HG03558 (cell line): ENCODE data around the gene SBK3.
"Not testable (repeated sequence)": the region's sequence is repeated elsewhere in the genome, so short reads cannot be mapped to it uniquely, and the experiment has no call there.

ENCODE experiments used
- ATAC-seq: cut with Tn5 transposase; IDR thresholded peaks from one replicate; pipeline ENCODE4 v1.9.1; 2021; ENCODE audit warnings: moderate number of reproducible peaks; ENCODE audit not compliant: unreplicated experiment; ENCODE audit errors: extremely low read depth

The SBK3 gene

GRCh38 chr19:55525289-55526101 lies 19.8 kb downstream of the SBK3 start:
- no peak for ATAC-seq

- ATAC-seq: no peak
Measured at GRCh38 chr19:55520691-55521292, 24.6 kb downstream of the SBK3 start.

- no peak for ATAC-seq
Measured at GRCh38 chr19:55519451-55520311, 25.7 kb downstream of the SBK3 start.

DNA sequence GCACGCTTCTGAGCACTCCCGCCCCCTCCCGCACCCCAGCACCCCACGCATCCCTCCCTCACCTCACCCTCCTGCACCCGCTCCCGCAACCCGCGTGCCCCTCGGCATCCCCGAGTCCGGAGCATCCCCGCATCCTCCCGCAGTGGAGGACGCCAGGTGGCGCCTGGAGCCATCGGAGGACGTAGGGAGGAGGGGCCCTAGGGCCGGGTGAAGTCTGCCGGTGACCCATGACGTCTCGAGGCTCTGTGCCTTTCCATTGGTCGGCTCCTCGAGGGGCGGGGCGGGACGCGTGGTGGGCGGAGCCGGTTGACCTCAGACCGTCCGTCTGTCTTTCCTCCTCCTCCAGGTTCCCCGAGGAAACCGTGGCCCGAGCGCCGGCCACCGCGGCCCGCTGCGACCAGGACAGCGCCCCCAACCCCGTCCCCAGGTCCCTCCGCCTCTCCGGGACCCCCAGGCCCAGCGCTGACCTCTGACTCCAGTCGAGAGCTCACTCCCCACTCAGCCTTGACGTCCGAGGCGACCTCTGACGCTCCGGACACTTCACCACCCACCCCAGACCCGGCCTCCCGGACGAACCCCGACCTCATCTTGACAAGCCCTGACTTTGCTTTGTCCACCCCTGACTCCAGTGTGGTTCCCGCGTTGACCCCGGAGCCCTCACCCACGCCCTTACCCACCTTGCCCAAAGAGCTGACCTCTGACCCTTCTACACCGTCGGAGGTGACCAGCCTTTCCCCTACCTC lies 28.3 kb downstream of the SBK3 start:
- ATAC-seq: peak; percentile 91

DNA sequence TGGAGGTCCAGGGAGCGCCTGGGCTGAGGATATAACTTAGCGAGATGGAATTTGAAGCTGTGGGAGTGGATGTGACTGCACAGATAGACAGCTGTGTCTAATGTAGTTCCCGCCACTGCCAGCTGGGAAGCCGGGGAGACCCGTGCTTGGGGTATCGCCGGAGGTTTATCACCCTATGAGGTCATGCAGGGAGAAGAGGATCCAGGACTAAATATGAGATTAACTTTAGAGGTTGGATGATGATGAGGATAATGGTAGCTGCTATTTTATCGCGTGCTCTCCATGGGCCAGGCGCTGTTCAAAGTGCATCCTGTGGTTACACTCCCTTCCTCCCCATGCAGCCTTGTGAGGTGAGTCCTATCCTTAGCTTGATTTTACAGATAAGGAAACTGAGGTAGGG lies 37.2 kb downstream of the SBK3 start:
- no peak for ATAC-seq

DNA sequence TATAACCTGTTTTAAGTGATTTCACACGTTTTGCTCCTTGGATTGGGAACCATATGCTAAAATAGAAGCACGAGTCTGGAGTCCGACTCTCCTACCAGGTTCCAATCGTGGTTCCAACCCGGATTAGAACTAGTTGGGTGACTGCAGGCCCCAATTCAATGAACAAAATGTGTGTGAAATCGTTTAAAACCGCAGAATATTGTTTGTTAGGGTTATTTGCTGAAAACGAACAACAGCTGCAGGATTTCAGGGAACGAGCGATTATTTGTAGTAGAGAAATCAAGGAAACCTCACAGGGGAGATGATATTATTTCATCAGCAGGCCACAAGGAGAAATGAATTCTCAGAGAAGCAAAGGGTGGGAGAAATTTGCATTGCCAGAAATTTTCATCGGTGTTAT lies 40.4 kb downstream of the SBK3 start:
- no peak for ATAC-seq

GRCh38 chr19:55504252-55504603 lies 41.1 kb downstream of the SBK3 start:
- no peak for ATAC-seq

GRCh38 chr19:55503502-55504251 lies 41.7 kb downstream of the SBK3 start:
- ATAC-seq: peak; percentile 71

- ATAC-seq: no peak
Measured at GRCh38 chr19:55503157-55503501, 42.2 kb downstream of the SBK3 start.

- no peak for ATAC-seq
Measured at GRCh38 chr19:55502197-55502952, 43.0 kb downstream of the SBK3 start.

GRCh38 chr19:55500368-55500952 lies 44.9 kb downstream of the SBK3 start:
- ATAC-seq: no peak

DNA sequence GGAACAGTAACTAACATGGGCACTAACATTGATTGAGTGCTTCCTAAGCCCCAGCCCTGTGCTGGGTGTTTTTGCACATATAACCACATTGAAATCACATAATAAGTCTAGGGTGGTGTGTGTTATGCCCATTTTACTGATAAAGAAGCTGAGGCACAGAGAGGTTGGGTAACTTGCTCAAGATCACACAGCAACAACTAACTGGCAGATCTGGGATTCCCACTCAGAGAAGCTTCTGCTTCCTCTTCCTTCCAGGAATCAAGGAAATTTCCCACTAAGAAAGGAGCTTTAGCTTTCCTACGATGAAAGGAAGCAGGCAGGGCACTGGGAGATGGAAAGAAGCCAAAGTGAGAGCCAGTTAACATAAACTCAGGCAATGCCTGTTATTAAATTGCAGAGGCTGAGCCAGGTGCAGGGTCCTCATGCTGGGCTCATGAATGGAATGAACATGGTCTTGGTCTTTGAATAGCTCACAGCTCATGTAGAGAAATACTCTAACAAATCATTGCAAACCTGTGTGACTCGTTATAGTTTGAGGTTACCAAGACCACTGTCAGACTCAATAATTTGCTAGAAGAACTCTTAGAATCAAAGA lies 47.0 kb downstream of the SBK3 start:
- ATAC-seq: no peak

DNA sequence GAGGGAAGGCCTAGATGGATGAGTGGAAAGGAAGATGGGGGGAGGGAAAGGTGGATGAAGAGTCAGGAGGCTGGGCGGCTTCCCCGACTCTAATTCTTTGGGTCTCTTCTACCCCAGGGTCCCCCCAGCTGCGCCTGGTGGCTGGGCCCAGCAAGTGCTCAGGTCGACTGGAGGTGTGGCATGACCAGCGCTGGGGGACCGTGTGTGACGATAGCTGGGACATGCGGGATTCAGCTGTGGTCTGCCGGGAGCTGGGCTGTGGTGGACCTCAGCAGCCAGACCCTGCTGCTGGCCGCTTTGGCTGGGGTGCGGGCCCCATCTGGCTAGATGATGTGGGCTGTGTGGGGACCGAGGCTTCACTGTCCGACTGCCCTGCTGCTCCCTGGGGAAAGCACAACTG lies 47.6 kb downstream of the SBK3 start:
- ATAC-seq: no peak

GRCh38 chr19:55496820-55497219 lies 48.5 kb downstream of the SBK3 start:
- not testable (repeated sequence) for ATAC-seq

GRCh38 chr19:55495646-55496349 lies 49.5 kb downstream of the SBK3 start:
- no peak for ATAC-seq

DNA sequence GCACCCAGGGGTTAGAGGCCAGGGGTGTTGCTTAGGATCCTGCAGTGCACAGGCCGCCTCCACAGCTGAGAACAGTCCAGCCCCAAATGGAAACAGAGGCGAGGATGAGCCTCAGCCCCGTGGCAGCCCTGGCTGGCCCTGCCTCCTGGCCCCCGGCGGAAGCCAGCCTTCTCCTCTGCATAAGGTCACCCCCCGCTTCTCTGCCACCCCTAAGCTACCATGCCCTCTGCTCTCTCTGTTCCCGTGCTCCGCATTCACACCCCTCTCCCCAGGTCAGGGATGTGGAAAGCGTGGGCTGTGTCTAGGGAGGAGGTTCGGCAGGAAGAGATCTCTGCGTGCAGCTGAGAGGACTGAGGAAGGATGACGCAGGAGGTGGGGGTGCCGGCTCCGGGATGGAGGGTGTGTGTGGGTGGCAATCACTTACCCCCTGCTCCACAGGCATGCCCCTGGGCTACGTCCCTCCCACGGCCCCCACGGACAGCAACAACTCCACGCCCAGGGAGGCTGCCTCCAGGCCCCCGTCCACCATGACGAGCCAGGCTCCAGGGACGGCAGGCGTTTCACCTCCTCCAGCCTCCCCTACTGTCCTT lies 51.1 kb downstream of the SBK3 start:
- ATAC-seq: no peak

- no peak for ATAC-seq
Measured at GRCh38 chr19:55493645-55494171, 51.6 kb downstream of the SBK3 start.
